Measurements from ENCODE around the gene SYNGR1.
A peak's percentile ranks its signal among the peaks of the same experiment; 100 is the strongest.
"Not testable (repeated sequence)": the region's sequence is repeated elsewhere in the genome, so short reads cannot be mapped to it uniquely, and the experiment has no call there.

SYNGR1 gene

GRCh38 chr22:39411828-39412365 lies 62.1 kb downstream of the SYNGR1 start:
- DNase-seq: not testable (repeated sequence)

GRCh38 chr22:39413204-39413603 lies 63.4 kb downstream of the SYNGR1 start:
- not testable (repeated sequence) for DNase-seq

GRCh38 chr22:39414377-39414776 lies 64.6 kb downstream of the SYNGR1 start:
- DNase-seq: no peak

- DNase-seq: no peak
Observed at GRCh38 chr22:39414886-39415285, 65.1 kb downstream of the SYNGR1 start.

- DNase-seq: no peak
Observed at GRCh38 chr22:39415506-39415905, 65.7 kb downstream of the SYNGR1 start.

- no peak for DNase-seq
Observed at GRCh38 chr22:39416319-39416718, 66.5 kb downstream of the SYNGR1 start.

GRCh38 chr22:39417641-39418040 lies 67.8 kb downstream of the SYNGR1 start:
- DNase-seq: no peak

- DNase-seq: no peak
Observed at GRCh38 chr22:39418696-39419095, 68.9 kb downstream of the SYNGR1 start.

GRCh38 chr22:39419096-39419495 lies 69.3 kb downstream of the SYNGR1 start:
- no peak for DNase-seq

GRCh38 chr22:39419911-39420310 lies 70.1 kb downstream of the SYNGR1 start:
- DNase-seq: no peak

GRCh38 chr22:39421691-39422090 lies 71.9 kb downstream of the SYNGR1 start:
- DNase-seq: no peak

GRCh38 chr22:39422101-39422500 lies 72.3 kb downstream of the SYNGR1 start:
- DNase-seq: no peak

GRCh38 chr22:39422721-39423120 lies 72.9 kb downstream of the SYNGR1 start:
- no peak for DNase-seq

GRCh38 chr22:39423976-39424375 lies 74.2 kb downstream of the SYNGR1 start:
- no peak for DNase-seq

GRCh38 chr22:39426380-39427043 lies 76.7 kb downstream of the SYNGR1 start:
- DNase-seq: no peak

- DNase-seq: no peak
Observed at GRCh38 chr22:39427751-39428596, 78.2 kb downstream of the SYNGR1 start.

GRCh38 chr22:39428597-39429071 lies 78.8 kb downstream of the SYNGR1 start:
- DNase-seq: no peak

GRCh38 chr22:39429186-39429585 lies 79.4 kb downstream of the SYNGR1 start:
- no peak for DNase-seq

GRCh38 chr22:39429916-39430575 lies 80.3 kb downstream of the SYNGR1 start:
- DNase-seq: no peak

GRCh38 chr22:39430576-39431150 lies 80.9 kb downstream of the SYNGR1 start:
- no peak for DNase-seq

GRCh38 chr22:39431216-39431801 lies 81.5 kb downstream of the SYNGR1 start:
- DNase-seq: no peak

- peak; percentile 12 for DNase-seq
Observed at GRCh38 chr22:39431821-39432251, 82.0 kb downstream of the SYNGR1 start.
